Calu3 (cell line): Measurements from ENCODE around the gene RGL2. TPM values are rescaled to one million over a fixed set of nuclear protein-coding genes. Genes with fewer than 3 reads are reported as not detected.
"Not testable (repeated sequence)": the region's sequence is repeated elsewhere in the genome, so short reads cannot be mapped to it uniquely, and the experiment has no call there.

Source experiments
- BruUV-seq: library from RNA; stranded (reverse); fragments of 400-500 nt; replicated peaks from 2 replicates; lab custom pipeline; 2021; lab: Mats Ljungman, UMichigan
- CTCF ChIA-PET: fragments of 300-600 bp; sonication (Branson Sonifier 250); formaldehyde crosslinking; loops from one replicate; lab custom pipeline; 2022; ENCODE audit warnings: antibody characterized with exemption; lab: Charles Lee
- DNase-seq: peaks from one replicate; pipeline ENCODE4 v3.0.0; 2022
- H3K27ac Mint-ChIP-seq: one replicate; pipeline ENCODE4 v1.8.0; 2022; ENCODE audit warnings: mixed read lengths; ENCODE audit not compliant: unreplicated experiment
- H3K27me3 Mint-ChIP-seq: one replicate; pipeline ENCODE4 v1.8.0; 2022; ENCODE audit warnings: mixed read lengths; ENCODE audit not compliant: unreplicated experiment
- H3K36me3 Mint-ChIP-seq: one replicate; pipeline ENCODE4 v1.8.0; 2022; ENCODE audit warnings: mild to moderate bottlenecking, moderate library complexity, mixed read lengths; ENCODE audit not compliant: insufficient read depth, unreplicated experiment
- H3K4me1 Mint-ChIP-seq: one replicate; pipeline ENCODE4 v1.8.0; 2022; ENCODE audit warnings: mild to moderate bottlenecking, low read depth, mixed read lengths; ENCODE audit not compliant: unreplicated experiment
- H3K4me3 Mint-ChIP-seq: one replicate; pipeline ENCODE4 v1.8.0; 2022; ENCODE audit warnings: mild to moderate bottlenecking, low read depth, moderate library complexity, mixed read lengths; ENCODE audit not compliant: unreplicated experiment
- H3K9me3 Mint-ChIP-seq: one replicate; pipeline ENCODE4 v1.8.0; 2022; ENCODE audit warnings: low read depth, mixed read lengths; ENCODE audit not compliant: unreplicated experiment
- intact Hi-C: fragments of 100-400 bp; cut with micrococcal nuclease; formaldehyde crosslinking; loops from one replicate; pipeline ENCODE4 v1.10.0; 2022; ENCODE audit not compliant: unreplicated experiment
- total RNA-seq: library from RNA; stranded (reverse); gene quantifications from 2 replicates; pipeline ENCODE4 v1.2.3, GENCODE V29; 2022
- TF ChIP-seq, protein P1 (sequence below): fragments of 200-600 bp; IDR thresholded peaks from one replicate; pipeline ENCODE4 v1.8.0; 2022; ENCODE audit warnings: antibody characterized with exemption; ENCODE audit not compliant: unreplicated experiment

The RGL2 gene
- total RNA-seq, 1 experiment from 2014 or later, result 138 TPM

DNA sequence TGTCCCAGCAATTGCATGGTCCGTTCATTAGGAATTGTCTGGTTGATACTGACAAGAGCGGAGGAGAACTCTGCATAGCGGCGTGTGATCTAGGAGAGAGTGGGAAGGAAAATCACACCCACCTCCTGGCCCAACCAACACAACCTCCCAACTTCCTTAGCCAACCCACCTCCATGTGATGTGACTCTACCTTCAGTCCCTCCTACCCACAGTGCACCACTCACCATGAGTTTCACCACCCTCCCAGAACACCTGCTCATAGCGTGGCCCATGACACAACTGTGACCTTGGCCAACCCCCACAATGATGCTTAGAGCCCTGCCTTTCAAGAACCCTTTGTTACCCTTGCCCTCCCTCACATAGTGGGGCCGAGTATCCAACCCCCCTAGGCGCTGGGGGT lies 34.7 kb downstream of the RGL2 start:
- Mint-ChIP-seq H3K36me3 (peaks cover 55% of the 10 kb centered on the region), H3K27me3 (no peaks in the 10 kb centered on the region), H3K4me3 (no peak overlapping the region), H3K4me1 (peaks cover 10% of the 10 kb centered on the region), H3K27ac (no peak overlapping the region), H3K9me3 (no peaks in the 10 kb centered on the region)
- intact Hi-C loops, result no loop called here
- TF ChIP-seq, protein P1, sequence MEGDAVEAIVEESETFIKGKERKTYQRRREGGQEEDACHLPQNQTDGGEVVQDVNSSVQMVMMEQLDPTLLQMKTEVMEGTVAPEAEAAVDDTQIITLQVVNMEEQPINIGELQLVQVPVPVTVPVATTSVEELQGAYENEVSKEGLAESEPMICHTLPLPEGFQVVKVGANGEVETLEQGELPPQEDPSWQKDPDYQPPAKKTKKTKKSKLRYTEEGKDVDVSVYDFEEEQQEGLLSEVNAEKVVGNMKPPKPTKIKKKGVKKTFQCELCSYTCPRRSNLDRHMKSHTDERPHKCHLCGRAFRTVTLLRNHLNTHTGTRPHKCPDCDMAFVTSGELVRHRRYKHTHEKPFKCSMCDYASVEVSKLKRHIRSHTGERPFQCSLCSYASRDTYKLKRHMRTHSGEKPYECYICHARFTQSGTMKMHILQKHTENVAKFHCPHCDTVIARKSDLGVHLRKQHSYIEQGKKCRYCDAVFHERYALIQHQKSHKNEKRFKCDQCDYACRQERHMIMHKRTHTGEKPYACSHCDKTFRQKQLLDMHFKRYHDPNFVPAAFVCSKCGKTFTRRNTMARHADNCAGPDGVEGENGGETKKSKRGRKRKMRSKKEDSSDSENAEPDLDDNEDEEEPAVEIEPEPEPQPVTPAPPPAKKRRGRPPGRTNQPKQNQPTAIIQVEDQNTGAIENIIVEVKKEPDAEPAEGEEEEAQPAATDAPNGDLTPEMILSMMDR, result no peak
- CTCF ChIA-PET, result no interaction called here
- BruUV-seq, result no TSS peak
- no peak for DNase-seq

DNA sequence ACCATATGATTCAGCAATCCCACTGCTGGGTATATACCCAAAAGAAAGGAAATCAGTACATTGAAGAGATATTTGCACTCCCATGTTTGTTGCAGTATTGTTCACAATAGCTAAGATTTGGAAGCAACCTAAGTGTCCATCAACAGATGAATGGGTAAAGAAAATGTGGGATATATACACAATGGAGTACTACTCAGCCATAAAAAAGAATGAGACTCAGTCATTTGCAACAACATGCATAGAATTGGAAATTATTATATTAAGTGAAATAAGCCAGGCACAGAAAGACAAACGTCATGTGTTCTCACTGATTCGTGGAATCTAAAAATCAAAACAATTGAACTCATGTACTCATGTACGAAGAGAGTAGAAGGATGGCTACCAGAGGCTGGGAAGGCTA lies 36.3 kb downstream of the RGL2 start:
- BruUV-seq, H3K27ac Mint-ChIP-seq, H3K27me3 Mint-ChIP-seq, H3K9me3 Mint-ChIP-seq, intact Hi-C loops, H3K4me1 Mint-ChIP-seq, DNase-seq, H3K4me3 Mint-ChIP-seq: not testable (repeated sequence)
- CTCF ChIA-PET, result interaction anchor here (1.1 kb wide), 1 partner anchor 14 kb away, joined by 3 read pairs; no protein-coding TSS in a partner anchor
- H3K36me3 Mint-ChIP-seq, result peaks cover 58% of the 10 kb centered on the region

DNA sequence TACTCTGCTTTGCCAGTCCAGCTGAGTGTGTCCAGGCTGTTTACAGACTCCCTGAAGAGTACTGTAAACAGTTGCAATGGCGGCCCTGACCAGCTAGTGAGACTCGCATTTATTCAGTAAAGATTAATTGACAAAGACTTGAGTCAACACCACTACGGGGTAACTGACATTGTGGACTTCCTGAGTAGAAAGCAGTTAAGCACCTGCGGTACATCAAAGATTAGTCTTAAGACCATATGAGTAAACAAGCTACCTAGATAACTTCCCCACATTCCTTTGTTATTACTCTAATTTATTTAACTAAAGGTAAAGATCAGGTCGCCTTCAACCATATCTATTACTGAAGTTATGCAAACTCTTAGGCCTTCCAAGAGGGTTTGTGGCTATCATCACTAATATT lies 39.7 kb downstream of the RGL2 start:
- Mint-ChIP-seq H3K36me3 (peaks cover 40% of the 10 kb centered on the region), H3K4me1 (peaks cover 10% of the 10 kb centered on the region), H3K27me3 (no peaks in the 10 kb centered on the region), H3K27ac (no peak overlapping the region), H3K4me3 (no peak overlapping the region), H3K9me3 (no peaks in the 10 kb centered on the region)
- intact Hi-C loops, result no loop called here
- BruUV-seq, result no TSS peak
- DNase-seq, result no peak
- CTCF ChIA-PET, result no interaction called here
- TF ChIP-seq, protein P1, result no peak

DNA sequence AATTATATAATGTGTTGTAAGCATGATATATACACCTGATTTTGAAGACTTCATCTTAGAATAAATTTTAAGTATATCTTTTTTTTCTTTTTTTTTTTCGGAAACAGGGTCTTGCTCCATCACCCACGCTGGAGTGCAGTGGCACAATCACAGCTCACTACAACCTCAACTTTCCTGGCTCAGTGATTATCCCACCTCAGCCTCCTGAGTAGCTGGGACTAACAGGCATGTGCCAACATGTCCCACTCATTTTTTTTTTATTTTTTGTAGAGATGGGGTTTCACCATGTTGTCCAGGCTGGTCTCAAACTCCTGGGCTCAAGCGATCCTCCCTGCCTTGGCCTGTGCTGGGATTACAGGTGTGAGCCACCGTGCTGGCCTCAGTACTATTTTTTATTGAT lies 44.2 kb downstream of the RGL2 start:
- BruUV-seq, result no TSS peak
- Mint-ChIP-seq H3K9me3 (no peaks in the 10 kb centered on the region), H3K27me3 (no peaks in the 10 kb centered on the region), H3K4me1 (peaks cover 12% of the 10 kb centered on the region), H3K27ac (no peak overlapping the region), H3K4me3 (no peak overlapping the region), H3K36me3 (peaks cover 48% of the 10 kb centered on the region)
- DNase-seq, result no peak
- intact Hi-C loops, result no loop called here
- CTCF ChIA-PET, result interaction anchor here (0.6 kb wide), 1 partner anchor 23 kb away, joined by 10 read pairs; no protein-coding TSS in a partner anchor
- TF ChIP-seq, protein P1, result no peak

DNA sequence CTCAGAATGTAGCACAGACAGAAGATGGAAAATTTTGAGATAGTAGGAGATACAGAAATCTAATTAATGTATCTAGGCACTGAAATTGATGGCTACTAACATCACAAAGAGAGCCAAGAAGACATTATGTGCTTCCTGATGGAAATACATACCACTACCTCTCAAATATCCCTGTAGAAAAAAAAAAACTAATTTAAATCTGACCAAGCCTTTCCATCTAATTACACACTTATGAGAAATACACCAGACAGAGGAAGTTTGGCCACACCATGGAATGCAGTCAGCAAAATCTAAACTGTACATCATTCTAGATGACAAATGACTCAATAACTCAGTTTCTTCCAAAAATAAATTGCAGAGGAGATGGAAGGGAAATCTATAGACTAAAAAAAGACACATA lies 46.0 kb downstream of the RGL2 start:
- Mint-ChIP-seq H3K36me3 (peaks cover 51% of the 10 kb centered on the region), H3K27me3 (no peaks in the 10 kb centered on the region), H3K4me3 (no peak overlapping the region), H3K9me3 (no peaks in the 10 kb centered on the region), H3K4me1 (peaks cover 25% of the 10 kb centered on the region), H3K27ac (no peak overlapping the region)
- intact Hi-C loops, result no loop called here
- CTCF ChIA-PET, result interaction anchor here (0.7 kb wide), 1 partner anchor 145 kb away, joined by 4 read pairs; no protein-coding TSS in a partner anchor
- TF ChIP-seq, protein P1, result no peak
- DNase-seq, result no peak
- BruUV-seq, result no TSS peak
